Esophagus muscularis mucosa (tissue), 4 donors: ENCODE measurements around the gene HACD2. TPM values are rescaled to one million over a fixed set of nuclear protein-coding genes. Genes with fewer than 3 reads are reported as not detected.

Source experiments
- DNase-seq: peaks from one replicate; pipeline ENCODE4 v3.0.0-alpha.2; 2017; ENCODE audit errors: extremely low spot score
- H3K27ac ChIP-seq, 4 donors: fragments of 200-600 bp; sonication (generic); replicated peaks in 1 of 4; 1 replicate in 3 of 4; 2 replicates in 1 of 4; pipeline ENCODE4 v1.5.1; 2016 to 2019; ENCODE audit warnings: mild to moderate bottlenecking in 1 of 4
- H3K27me3 ChIP-seq, 4 donors: fragments of 200-600 bp; sonication (generic); one replicate each; pipeline versions ENCODE4 v1.5.1 to v1.6.0; 2016 to 2019
- H3K36me3 ChIP-seq, 4 donors: fragments of 200-600 bp; sonication (generic); one replicate each; pipeline ENCODE4 v1.5.1; 2016 to 2019
- H3K4me1 ChIP-seq, 4 donors: fragments of 200-600 bp; sonication (generic); one replicate each; pipeline ENCODE4 v1.5.1; 2016 to 2019
- H3K4me3 ChIP-seq, 4 donors: fragments of 200-600 bp; sonication (generic); 1 replicate in 2 of 4; 2 replicates in 2 of 4; pipeline ENCODE4 v1.5.1; 2016 to 2019; ENCODE audit warnings: mild to moderate bottlenecking in 4 of 4, moderate library complexity in 1 of 4
- H3K9me3 ChIP-seq, 4 donors: fragments of 200-600 bp; sonication (generic); 1 replicate in 3 of 4; 2 replicates in 1 of 4; pipeline ENCODE4 v1.5.1; 2016 to 2019
- EP300 ChIP-seq: sonication (generic); formaldehyde crosslinking; IDR thresholded peaks from one replicate; pipeline ENCODE4 v1.6.1; 2017; ENCODE audit warnings: antibody characterized with exemption
- POLR2A ChIP-seq: fragments of 450-650 bp; IDR thresholded peaks from one replicate; pipeline ENCODE4 v1.6.1; 2017; ENCODE audit warnings: antibody characterized with exemption, moderate library complexity, mild to moderate bottlenecking, low read depth
- POLR2AphosphoS5 ChIP-seq, 2 donors: sonication (generic); formaldehyde crosslinking; IDR thresholded peaks; one replicate each; pipeline ENCODE4 v1.6.1; 2017; ENCODE audit warnings: antibody characterized with exemption in 2 of 2
- WGBS: methylation state at CpG from one replicate; pipeline ENCODE4 v1.1.5; 2018; 5-methylcytosine and 5-hydroxymethylcytosine counted together
- intact Hi-C: fragments of 100-400 bp; cut with DNase I; formaldehyde crosslinking; loops from one replicate; pipeline ENCODE4 v1.15.1; 2023
- total RNA-seq, 4 donors: library from RNA; depleted of rRNA; stranded (reverse); fragments of >200 nt; gene quantifications; one replicate each; pipeline versions ENCODE4 v1.1.0 to v1.2.1, GENCODE V29; 2016
- TF ChIP-seq, protein P1 (sequence below), 3 experiments: fragments of 200-600 bp in 2 of 3; fragments of 450-650 bp in 1 of 3; sonication (generic) in 2 of 3; IDR thresholded peaks; one replicate each; pipeline ENCODE4 v1.5.1; 2017 to 2019; ENCODE audit warnings: antibody characterized with exemption in 3 of 3, mild to moderate bottlenecking in 2 of 3, moderate library complexity in 1 of 3

The HACD2 gene
- total RNA-seq, 4 donors from 2014 or later = 20.5 to 30.3 (median 25.3) TPM

DNA sequence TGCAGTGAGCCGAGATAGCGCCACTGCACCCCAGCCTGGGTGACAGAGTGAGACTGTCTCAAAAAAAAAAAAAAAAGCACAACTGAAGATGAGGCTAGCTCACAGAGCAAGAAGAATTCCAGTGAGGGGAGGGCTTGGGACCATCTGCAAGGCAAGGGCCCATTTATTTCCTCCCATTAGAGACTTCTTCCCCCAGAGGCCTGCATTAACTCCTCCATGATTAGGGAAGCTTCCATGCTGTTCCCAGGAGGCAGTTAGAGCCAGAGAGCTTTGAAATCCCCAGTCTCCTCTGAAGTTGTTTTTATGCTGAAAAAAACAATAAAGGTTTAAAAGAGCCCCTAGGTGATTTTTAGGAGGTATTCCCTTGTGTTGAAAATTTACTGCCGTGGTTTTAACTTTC lies 81.7 kb downstream of the HACD2 start:
- no peak for DNase-seq
- no peak overlapping the region for H3K4me3 ChIP-seq
- H3K27ac ChIP-seq = no peak overlapping the region
- peaks cover 0 to 27% (median 21%) of the 10 kb centered on the region in 4 donors for H3K4me1 ChIP-seq
- H3K9me3 ChIP-seq = no peaks in the 10 kb centered on the region
- intact Hi-C loops = no loop called here
- 100% methylated on average over 3 of the region's 3 CpGs for WGBS
- H3K27me3 ChIP-seq = no peaks in the 10 kb centered on the region
- peaks cover 0 to 14% (median 4%) of the 10 kb centered on the region in 4 donors for H3K36me3 ChIP-seq
- no peak for TF ChIP-seq POLR2A
- TF ChIP-seq POLR2AphosphoS5 (IDR thresholded peaks at IDR 0.05) = no peak
- no peak for TF ChIP-seq EP300
- TF ChIP-seq, protein P1, sequence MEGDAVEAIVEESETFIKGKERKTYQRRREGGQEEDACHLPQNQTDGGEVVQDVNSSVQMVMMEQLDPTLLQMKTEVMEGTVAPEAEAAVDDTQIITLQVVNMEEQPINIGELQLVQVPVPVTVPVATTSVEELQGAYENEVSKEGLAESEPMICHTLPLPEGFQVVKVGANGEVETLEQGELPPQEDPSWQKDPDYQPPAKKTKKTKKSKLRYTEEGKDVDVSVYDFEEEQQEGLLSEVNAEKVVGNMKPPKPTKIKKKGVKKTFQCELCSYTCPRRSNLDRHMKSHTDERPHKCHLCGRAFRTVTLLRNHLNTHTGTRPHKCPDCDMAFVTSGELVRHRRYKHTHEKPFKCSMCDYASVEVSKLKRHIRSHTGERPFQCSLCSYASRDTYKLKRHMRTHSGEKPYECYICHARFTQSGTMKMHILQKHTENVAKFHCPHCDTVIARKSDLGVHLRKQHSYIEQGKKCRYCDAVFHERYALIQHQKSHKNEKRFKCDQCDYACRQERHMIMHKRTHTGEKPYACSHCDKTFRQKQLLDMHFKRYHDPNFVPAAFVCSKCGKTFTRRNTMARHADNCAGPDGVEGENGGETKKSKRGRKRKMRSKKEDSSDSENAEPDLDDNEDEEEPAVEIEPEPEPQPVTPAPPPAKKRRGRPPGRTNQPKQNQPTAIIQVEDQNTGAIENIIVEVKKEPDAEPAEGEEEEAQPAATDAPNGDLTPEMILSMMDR (IDR thresholded peaks at IDR 0.05) = no peak

DNA sequence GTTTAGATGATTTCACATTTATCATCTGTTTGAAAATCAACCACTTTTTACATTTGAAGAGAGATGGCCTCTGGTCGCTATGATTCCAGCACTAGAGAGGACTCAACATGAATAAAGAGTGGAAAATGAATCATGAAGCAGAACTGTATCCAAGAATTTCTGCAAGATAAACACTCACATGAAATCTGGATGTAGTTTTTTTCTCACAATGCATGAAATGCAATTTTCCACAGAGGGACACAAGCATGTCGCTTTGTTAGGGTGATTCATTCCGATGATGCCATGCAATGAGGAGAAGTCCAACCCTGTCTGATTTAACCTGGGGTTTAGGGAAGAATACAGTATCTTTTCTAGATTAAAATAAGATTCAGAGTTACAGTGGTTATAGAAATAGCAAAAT lies 85.5 kb downstream of the HACD2 start:
- H3K4me1 ChIP-seq = peaks cover 0 to 40% (median 35%) of the 10 kb centered on the region in 4 donors
- H3K27ac ChIP-seq = peak overlapping the region; percentile 34 to 60 (median 44)
- no peaks in the 10 kb centered on the region for H3K27me3 ChIP-seq
- H3K36me3 ChIP-seq = peaks cover 0 to 30% (median 3%) of the 10 kb centered on the region in 4 donors
- WGBS = 44% methylated on average over 3 of the region's 3 CpGs
- TF ChIP-seq POLR2AphosphoS5 (IDR thresholded peaks at IDR 0.05) (peak in 1 of 2 donors; percentile 14), POLR2A (no peak)
- no peak for DNase-seq
- intact Hi-C loops = loop anchor here (5.0 kb wide), 1 partner anchor 58 kb away; no protein-coding TSS in a partner anchor
- H3K4me3 ChIP-seq = no peak overlapping the region
- no peaks in the 10 kb centered on the region for H3K9me3 ChIP-seq

DNA sequence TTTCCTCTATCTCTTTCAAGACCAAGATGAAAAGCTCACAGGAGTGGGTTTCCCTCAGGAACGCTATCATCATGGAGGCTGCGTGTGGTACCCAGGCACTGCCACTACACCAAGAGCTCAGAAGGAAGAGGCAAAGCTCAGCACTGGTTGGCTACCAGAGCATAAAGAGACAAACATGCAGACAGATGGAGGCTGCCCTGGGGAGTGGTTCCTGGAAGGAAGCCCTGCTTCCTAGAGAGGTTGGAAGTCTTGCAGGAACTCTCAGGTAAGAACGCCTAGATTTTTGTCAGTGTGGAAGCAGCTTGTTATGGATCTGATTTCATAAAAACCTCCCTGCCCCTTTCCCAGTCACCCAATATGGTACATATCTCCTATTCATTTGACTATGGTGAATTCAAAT lies 86.1 kb downstream of the HACD2 start:
- Histone ChIP-seq H3K27me3 (no peaks in the 10 kb centered on the region), H3K27ac (peak overlapping the region; percentile 34 to 60 (median 44)), H3K4me1 (peaks cover 0 to 41% (median 38%) of the 10 kb centered on the region in 4 donors), H3K9me3 (no peaks in the 10 kb centered on the region), H3K4me3 (no peak overlapping the region), H3K36me3 (peaks cover 0 to 35% (median 3%) of the 10 kb centered on the region in 4 donors)
- 80% methylated on average over 1 of the region's 3 CpGs for WGBS
- intact Hi-C loops = loop anchor here (5.0 kb wide), 1 partner anchor 59 kb away; no protein-coding TSS in a partner anchor
- no peak for DNase-seq
- TF ChIP-seq, protein P1 (IDR thresholded peaks at IDR 0.05) = no peak
- TF ChIP-seq EP300 = no peak
- no peak for TF ChIP-seq POLR2A
- no peak for TF ChIP-seq POLR2AphosphoS5 (IDR thresholded peaks at IDR 0.05)

DNA sequence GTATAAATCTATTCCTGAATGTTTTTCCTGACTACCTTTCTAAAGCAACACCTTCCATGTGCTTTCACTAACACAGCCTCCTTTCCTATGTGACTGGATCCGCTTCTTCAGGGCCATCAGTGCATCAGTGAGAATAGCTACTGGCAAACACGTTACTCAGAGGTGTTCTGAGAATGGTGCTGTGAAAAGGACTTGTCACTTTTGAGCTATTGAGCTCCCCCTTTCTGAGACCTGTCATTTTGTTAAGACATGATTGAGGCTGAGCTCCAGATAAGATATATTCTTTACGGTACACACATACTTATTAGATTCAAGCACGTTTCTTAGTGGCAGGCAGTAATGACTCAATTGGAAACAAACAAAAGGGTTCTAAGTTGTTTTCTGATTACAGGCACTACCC lies 90.9 kb downstream of the HACD2 start:
- no peaks in the 10 kb centered on the region for H3K9me3 ChIP-seq
- WGBS = 65% methylated on average over 4 of the region's 4 CpGs
- no peak for TF ChIP-seq POLR2AphosphoS5 (IDR thresholded peaks at IDR 0.05)
- TF ChIP-seq EP300 = no peak
- TF ChIP-seq, protein P1 (IDR thresholded peaks at IDR 0.05) = no peak
- no peak for TF ChIP-seq POLR2A
- peaks cover 0 to 35% (median 10%) of the 10 kb centered on the region in 4 donors for H3K36me3 ChIP-seq
- H3K4me3 ChIP-seq = no peak overlapping the region
- peaks cover 11 to 42% (median 40%) of the 10 kb centered on the region in 4 donors for H3K4me1 ChIP-seq
- intact Hi-C loops = no loop called here
- no peak overlapping the region for H3K27ac ChIP-seq
- H3K27me3 ChIP-seq = no peaks in the 10 kb centered on the region
- DNase-seq = no peak

DNA sequence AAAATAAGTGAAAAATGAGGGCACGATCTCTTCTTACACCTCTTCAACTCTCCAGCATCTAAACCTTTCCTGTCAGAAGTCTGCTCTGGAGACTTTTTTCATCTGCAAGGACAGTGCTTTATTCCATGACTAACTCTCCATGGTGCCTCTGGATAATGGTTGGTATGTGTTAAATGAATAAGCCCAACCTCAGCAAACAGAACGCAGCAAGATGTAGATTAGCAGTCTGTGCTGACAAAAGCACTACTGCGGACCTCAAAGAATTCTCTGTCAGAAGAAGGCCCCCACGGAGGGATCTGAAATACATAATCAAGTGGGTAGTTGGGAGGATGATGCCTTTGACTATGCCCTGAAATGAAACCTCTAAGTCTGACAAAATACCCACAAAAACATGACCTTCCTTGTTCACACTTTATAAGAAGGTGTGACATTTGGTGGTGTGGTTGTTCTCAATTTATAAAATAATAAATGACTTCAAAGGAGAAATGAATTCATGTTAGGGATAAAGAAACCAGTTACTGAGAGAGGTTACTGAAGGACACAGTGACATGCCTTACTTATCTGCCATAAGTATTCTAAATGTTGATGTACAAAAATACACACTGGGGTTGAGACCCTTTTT lies 92.8 kb downstream of the HACD2 start:
- no peak for DNase-seq
- H3K27ac ChIP-seq = no peak overlapping the region
- TF ChIP-seq POLR2A = no peak
- intact Hi-C loops = no loop called here
- H3K4me3 ChIP-seq = no peak overlapping the region
- WGBS = 76% methylated on average over 4 of the region's 4 CpGs
- H3K27me3 ChIP-seq = no peaks in the 10 kb centered on the region
- no peaks in the 10 kb centered on the region for H3K9me3 ChIP-seq
- H3K36me3 ChIP-seq = peaks cover 0 to 23% (median 10%) of the 10 kb centered on the region in 4 donors
- H3K4me1 ChIP-seq = peaks cover 18 to 35% (median 34%) of the 10 kb centered on the region in 4 donors
